IMR-90 (cell line): ENCODE measurements around the gene FRMD3.

Source experiments
- CEBPB ChIP-seq: IDR thresholded peaks from 2 replicates; pipeline ENCODE4 v1.6.1; 2012; ENCODE audit warnings: low read depth, low read length, improper control_type of control experiment
- CHD1 ChIP-seq: IDR thresholded peaks from 2 replicates; pipeline ENCODE4 v1.6.1; 2012; ENCODE audit warnings: low read depth, low read length, improper control_type of control experiment
- CTCF ChIP-seq: conservative IDR thresholded peaks from 2 replicates; pipeline ENCODE4 v1.5.1; 2012; ENCODE audit warnings: mild to moderate bottlenecking, low read depth, low read length, improper control_type of control experiment
- ELK1 ChIP-seq: fragments of 150-350 bp; IDR thresholded peaks from 2 replicates; pipeline ENCODE4 v1.6.1; 2016; ENCODE audit warnings: low read depth, mild to moderate bottlenecking, low read length, moderate library complexity, borderline replicate concordance
- FOS ChIP-seq: fragments of 150-350 bp; IDR thresholded peaks from 2 replicates; pipeline ENCODE4 v1.6.1; 2016; ENCODE audit warnings: low read depth, low read length
- MAFK ChIP-seq: IDR thresholded peaks from 2 replicates; pipeline ENCODE4 v1.6.1; 2012; ENCODE audit warnings: low read depth, low read length, improper control_type of control experiment
- MAZ ChIP-seq: IDR thresholded peaks from 2 replicates; pipeline ENCODE4 v1.6.1; 2012; ENCODE audit warnings: low read depth, mild to moderate bottlenecking, low read length, improper control_type of control experiment, moderate library complexity, borderline replicate concordance
- MXI1 ChIP-seq: IDR thresholded peaks from 2 replicates; pipeline ENCODE4 v1.6.1; 2012; ENCODE audit warnings: low read depth, mild to moderate bottlenecking, low read length, moderate library complexity, borderline replicate concordance
- POLR2A ChIP-seq: IDR thresholded peaks from 2 replicates; pipeline ENCODE4 v1.6.1; 2012; ENCODE audit warnings: mild to moderate bottlenecking, low read depth, low read length
- RAD21 ChIP-seq: IDR thresholded peaks from 2 replicates; pipeline ENCODE4 v1.6.1; 2012; ENCODE audit warnings: low read length, improper control_type of control experiment
- RCOR1 ChIP-seq: IDR thresholded peaks from 2 replicates; pipeline ENCODE4 v1.6.1; 2012; ENCODE audit warnings: mild to moderate bottlenecking, low read length, improper control_type of control experiment; ENCODE audit not compliant: insufficient replicate concordance
- RFX5 ChIP-seq: IDR thresholded peaks from 2 replicates; pipeline ENCODE4 v1.8.0; 2012; ENCODE audit warnings: low read depth, mild to moderate bottlenecking, low read length, moderate library complexity
- SMC3 ChIP-seq: fragments of 150-350 bp; IDR thresholded peaks from 2 replicates; pipeline ENCODE4 v1.6.1; 2016; ENCODE audit warnings: low read depth, mild to moderate bottlenecking, antibody characterized with exemption, low read length, moderate library complexity
- USF2 ChIP-seq: fragments of 150-350 bp; IDR thresholded peaks from 2 replicates; pipeline ENCODE4 v1.6.1; 2017; ENCODE audit warnings: mild to moderate bottlenecking, antibody characterized with exemption, low read length, low read depth

- no peak for TF ChIP-seq USF2
- TF ChIP-seq RCOR1 = no peak
- no peak for TF ChIP-seq CTCF
- no peak for TF ChIP-seq CHD1
- TF ChIP-seq POLR2A = no peak
- TF ChIP-seq RFX5 = no peak
- no peak for TF ChIP-seq FOS
- TF ChIP-seq ELK1 = no peak
- TF ChIP-seq MAZ = no peak
- no peak for TF ChIP-seq CEBPB
- TF ChIP-seq SMC3 = no peak
- TF ChIP-seq MAFK = no peak
- TF ChIP-seq RAD21 = no peak
- no peak for TF ChIP-seq MXI1
These were observed 25.6 kb downstream of the FRMD3 start for GRCh38 chr9:83512621-83513020.
